HepG2 (cell line): ENCODE measurements around the gene VAMP5. TPM values are rescaled to one million over a fixed set of nuclear protein-coding genes. Genes with fewer than 3 reads are reported as not detected.
A peak's percentile ranks its signal among the peaks of the same experiment; 100 is the strongest.

ENCODE experiments used
- FOXP1 ChIP-seq, 2 experiments: fragments of 450-650 bp in 1 of 2; IDR thresholded peaks; 2 replicates each; pipeline ENCODE4 v1.6.1; 2017 to 2018; ENCODE audit warnings: antibody characterized with exemption in 1 of 2
- SALL1 ChIP-seq: sonication (generic); formaldehyde crosslinking; IDR thresholded peaks from 2 replicates; pipeline ENCODE4 v1.8.0; 2022; ENCODE audit warnings: mild to moderate bottlenecking, missing genetic modification reagents
- SNRNP70 ChIP-seq: fragments of 200-400 bp; formaldehyde crosslinking; IDR thresholded peaks from 2 replicates; pipeline ENCODE4 v1.6.1; 2017; ENCODE audit warnings: mild to moderate bottlenecking, low read depth, low read length, moderate library complexity
- ZBED4 ChIP-seq: sonication (generic); formaldehyde crosslinking; IDR thresholded peaks from 2 replicates; pipeline ENCODE4 v1.4.0; 2020; ENCODE audit warnings: missing genetic modification reagents, borderline replicate concordance
- ZBTB7B ChIP-seq: sonication (generic); formaldehyde crosslinking; IDR thresholded peaks from 2 replicates; pipeline ENCODE4 v1.4.0; 2020; ENCODE audit warnings: missing genetic modification reagents
- ZNF101 ChIP-seq: sonication (generic); formaldehyde crosslinking; IDR thresholded peaks from 2 replicates; pipeline ENCODE4 v1.4.0; 2020; ENCODE audit warnings: mild to moderate bottlenecking, low read depth, missing genetic modification reagents, borderline replicate concordance
- ZNF234 ChIP-seq: sonication (generic); formaldehyde crosslinking; conservative IDR thresholded peaks from 2 replicates; pipeline ENCODE4 v1.5.1; 2020; ENCODE audit warnings: mild to moderate bottlenecking, missing genetic modification reagents
- ZNF510 ChIP-seq: sonication (generic); formaldehyde crosslinking; IDR thresholded peaks from 2 replicates; pipeline ENCODE4 v1.4.0; 2020; ENCODE audit warnings: low read depth, mild to moderate bottlenecking, missing genetic modification reagents
- ZNF577 ChIP-seq: sonication (generic); formaldehyde crosslinking; IDR thresholded peaks from 2 replicates; pipeline ENCODE4 v1.4.0; 2020; ENCODE audit warnings: mild to moderate bottlenecking, low read depth, missing genetic modification reagents, borderline replicate concordance
- ZNF670 ChIP-seq: sonication (generic); formaldehyde crosslinking; IDR thresholded peaks from 2 replicates; pipeline ENCODE4 v1.8.0; 2022; ENCODE audit warnings: mild to moderate bottlenecking, missing genetic modification reagents, borderline replicate concordance
- ZNF841 ChIP-seq: sonication (generic); formaldehyde crosslinking; IDR thresholded peaks from 2 replicates; pipeline ENCODE4 v1.8.1; 2023; ENCODE audit warnings: missing genetic modification reagents, borderline replicate concordance
- polyA plus RNA-seq, 8 experiments: library from polyadenylated mRNA; depleted of rRNA in 3 of 8; stranded (reverse) in 7 of 8; unstranded in 1 of 8; fragments of >200 nt; fragmentation: Illumina TruSeq in 4 of 8; extraction: Trizol in 4 of 8; gene quantifications; 2 replicates each; pipeline versions ENCODE4 v1.2.1 to v1.2.3, GENCODE V29; 2011 to 2016; ENCODE audit warnings: low read depth in 4 of 8, missing spikeins in 1 of 8, mixed read lengths in 1 of 8; ENCODE audit not compliant: insufficient read depth in 1 of 8
- total RNA-seq, 5 experiments: library from RNA; depleted of rRNA; stranded (reverse); fragments of >200 nt; fragmentation: Illumina TruSeq; extraction: Trizol; gene quantifications; 2 replicates each; pipeline ENCODE4 v1.2.3, GENCODE V29; 2016; ENCODE audit warnings: low read depth in 1 of 5
- TF ChIP-seq, protein P1 (sequence below): IDR thresholded peaks from 2 replicates; pipeline ENCODE4 v1.6.1; 2016; ENCODE audit warnings: low read depth, missing genetic modification reagents, missing compliant biosample characterization
- TF ChIP-seq, protein P2 (sequence below): sonication (generic); formaldehyde crosslinking; IDR thresholded peaks from 2 replicates; pipeline ENCODE4 v1.4.0; 2020; ENCODE audit warnings: low read depth, missing genetic modification reagents
- TF ChIP-seq, protein P3 (sequence below): sonication (generic); formaldehyde crosslinking; IDR thresholded peaks from 2 replicates; pipeline ENCODE4 v1.4.0; 2020; ENCODE audit warnings: low read depth, mild to moderate bottlenecking, missing genetic modification reagents

The VAMP5 gene
- total and polyA plus RNA-seq, 2 of the 13 experiments (the other 11 are each of a cell fraction or from before 2014, with no cell fraction given): 7.2 to 56.7 TPM

GRCh38 chr2:85558160-85558559 is 26.1 kb upstream of the VAMP5 start (continued):
- no peak for TF ChIP-seq FOXP1 (IDR thresholded peaks at IDR 0.05)
- TF ChIP-seq FOXP1 (CRISPR knock-in tag; IDR thresholded peaks at IDR 0.05): no peak
- TF ChIP-seq, protein P1, sequence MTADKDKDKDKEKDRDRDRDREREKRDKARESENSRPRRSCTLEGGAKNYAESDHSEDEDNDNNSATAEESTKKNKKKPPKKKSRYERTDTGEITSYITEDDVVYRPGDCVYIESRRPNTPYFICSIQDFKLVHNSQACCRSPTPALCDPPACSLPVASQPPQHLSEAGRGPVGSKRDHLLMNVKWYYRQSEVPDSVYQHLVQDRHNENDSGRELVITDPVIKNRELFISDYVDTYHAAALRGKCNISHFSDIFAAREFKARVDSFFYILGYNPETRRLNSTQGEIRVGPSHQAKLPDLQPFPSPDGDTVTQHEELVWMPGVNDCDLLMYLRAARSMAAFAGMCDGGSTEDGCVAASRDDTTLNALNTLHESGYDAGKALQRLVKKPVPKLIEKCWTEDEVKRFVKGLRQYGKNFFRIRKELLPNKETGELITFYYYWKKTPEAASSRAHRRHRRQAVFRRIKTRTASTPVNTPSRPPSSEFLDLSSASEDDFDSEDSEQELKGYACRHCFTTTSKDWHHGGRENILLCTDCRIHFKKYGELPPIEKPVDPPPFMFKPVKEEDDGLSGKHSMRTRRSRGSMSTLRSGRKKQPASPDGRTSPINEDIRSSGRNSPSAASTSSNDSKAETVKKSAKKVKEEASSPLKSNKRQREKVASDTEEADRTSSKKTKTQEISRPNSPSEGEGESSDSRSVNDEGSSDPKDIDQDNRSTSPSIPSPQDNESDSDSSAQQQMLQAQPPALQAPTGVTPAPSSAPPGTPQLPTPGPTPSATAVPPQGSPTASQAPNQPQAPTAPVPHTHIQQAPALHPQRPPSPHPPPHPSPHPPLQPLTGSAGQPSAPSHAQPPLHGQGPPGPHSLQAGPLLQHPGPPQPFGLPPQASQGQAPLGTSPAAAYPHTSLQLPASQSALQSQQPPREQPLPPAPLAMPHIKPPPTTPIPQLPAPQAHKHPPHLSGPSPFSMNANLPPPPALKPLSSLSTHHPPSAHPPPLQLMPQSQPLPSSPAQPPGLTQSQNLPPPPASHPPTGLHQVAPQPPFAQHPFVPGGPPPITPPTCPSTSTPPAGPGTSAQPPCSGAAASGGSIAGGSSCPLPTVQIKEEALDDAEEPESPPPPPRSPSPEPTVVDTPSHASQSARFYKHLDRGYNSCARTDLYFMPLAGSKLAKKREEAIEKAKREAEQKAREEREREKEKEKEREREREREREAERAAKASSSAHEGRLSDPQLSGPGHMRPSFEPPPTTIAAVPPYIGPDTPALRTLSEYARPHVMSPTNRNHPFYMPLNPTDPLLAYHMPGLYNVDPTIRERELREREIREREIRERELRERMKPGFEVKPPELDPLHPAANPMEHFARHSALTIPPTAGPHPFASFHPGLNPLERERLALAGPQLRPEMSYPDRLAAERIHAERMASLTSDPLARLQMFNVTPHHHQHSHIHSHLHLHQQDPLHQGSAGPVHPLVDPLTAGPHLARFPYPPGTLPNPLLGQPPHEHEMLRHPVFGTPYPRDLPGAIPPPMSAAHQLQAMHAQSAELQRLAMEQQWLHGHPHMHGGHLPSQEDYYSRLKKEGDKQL (CRISPR knock-in tag): peak; percentile 47; the same call in 1 of the 2 replicates
- TF ChIP-seq, protein P2, sequence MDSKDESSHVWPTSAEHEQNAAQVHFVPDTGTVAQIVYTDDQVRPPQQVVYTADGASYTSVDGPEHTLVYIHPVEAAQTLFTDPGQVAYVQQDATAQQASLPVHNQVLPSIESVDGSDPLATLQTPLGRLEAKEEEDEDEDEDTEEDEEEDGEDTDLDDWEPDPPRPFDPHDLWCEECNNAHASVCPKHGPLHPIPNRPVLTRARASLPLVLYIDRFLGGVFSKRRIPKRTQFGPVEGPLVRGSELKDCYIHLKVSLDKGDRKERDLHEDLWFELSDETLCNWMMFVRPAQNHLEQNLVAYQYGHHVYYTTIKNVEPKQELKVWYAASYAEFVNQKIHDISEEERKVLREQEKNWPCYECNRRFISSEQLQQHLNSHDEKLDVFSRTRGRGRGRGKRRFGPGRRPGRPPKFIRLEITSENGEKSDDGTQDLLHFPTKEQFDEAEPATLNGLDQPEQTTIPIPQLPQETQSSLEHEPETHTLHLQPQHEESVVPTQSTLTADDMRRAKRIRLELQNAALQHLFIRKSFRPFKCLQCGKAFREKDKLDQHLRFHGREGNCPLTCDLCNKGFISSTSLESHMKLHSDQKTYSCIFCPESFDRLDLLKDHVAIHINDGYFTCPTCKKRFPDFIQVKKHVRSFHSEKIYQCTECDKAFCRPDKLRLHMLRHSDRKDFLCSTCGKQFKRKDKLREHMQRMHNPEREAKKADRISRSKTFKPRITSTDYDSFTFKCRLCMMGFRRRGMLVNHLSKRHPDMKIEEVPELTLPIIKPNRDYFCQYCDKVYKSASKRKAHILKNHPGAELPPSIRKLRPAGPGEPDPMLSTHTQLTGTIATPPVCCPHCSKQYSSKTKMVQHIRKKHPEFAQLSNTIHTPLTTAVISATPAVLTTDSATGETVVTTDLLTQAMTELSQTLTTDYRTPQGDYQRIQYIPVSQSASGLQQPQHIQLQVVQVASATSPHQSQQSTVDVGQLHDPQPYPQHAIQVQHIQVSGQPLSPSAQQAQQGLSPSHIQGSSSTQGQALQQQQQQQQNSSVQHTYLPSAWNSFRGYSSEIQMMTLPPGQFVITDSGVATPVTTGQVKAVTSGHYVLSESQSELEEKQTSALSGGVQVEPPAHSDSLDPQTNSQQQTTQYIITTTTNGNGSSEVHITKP (CRISPR knock-in tag): 0 out of 2 replicates have a peak, but pooled peaks have one; percentile 29
- TF ChIP-seq ZNF234 (CRISPR knock-in tag): no peak
- TF ChIP-seq ZNF577: no peak
- TF ChIP-seq ZNF510 (CRISPR knock-in tag): no peak
- peak; percentile 87; the same call in 1 of the 2 replicates for TF ChIP-seq ZBED4
- no peak for TF ChIP-seq ZNF841 (CRISPR knock-in tag)
- no peak for TF ChIP-seq SNRNP70
- TF ChIP-seq, protein P3, sequence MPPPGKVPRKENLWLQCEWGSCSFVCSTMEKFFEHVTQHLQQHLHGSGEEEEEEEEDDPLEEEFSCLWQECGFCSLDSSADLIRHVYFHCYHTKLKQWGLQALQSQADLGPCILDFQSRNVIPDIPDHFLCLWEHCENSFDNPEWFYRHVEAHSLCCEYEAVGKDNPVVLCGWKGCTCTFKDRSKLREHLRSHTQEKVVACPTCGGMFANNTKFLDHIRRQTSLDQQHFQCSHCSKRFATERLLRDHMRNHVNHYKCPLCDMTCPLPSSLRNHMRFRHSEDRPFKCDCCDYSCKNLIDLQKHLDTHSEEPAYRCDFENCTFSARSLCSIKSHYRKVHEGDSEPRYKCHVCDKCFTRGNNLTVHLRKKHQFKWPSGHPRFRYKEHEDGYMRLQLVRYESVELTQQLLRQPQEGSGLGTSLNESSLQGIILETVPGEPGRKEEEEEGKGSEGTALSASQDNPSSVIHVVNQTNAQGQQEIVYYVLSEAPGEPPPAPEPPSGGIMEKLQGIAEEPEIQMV (CRISPR knock-in tag): no peak
- peak; percentile 67 for TF ChIP-seq SALL1 (CRISPR knock-in tag)
- no peak for TF ChIP-seq ZNF101 (CRISPR knock-in tag)
- TF ChIP-seq ZNF670 (CRISPR knock-in tag): no peak
- peak; percentile 70; the same call in 1 of the 2 replicates for TF ChIP-seq ZBTB7B (CRISPR knock-in tag)
